NCI-H1436 treated with DMSO at 0.1 percent for 48 hours (cell line): ENCODE results near the gene SLC38A11.

Experiments
- DNase-seq: peaks from one replicate; lab custom pipeline; 2025; lab: John Stamatoyannopoulos, UW

The SLC38A11 gene

GRCh38 chr2:164969909-164970690 is 14.8 kb upstream of the SLC38A11 start:
- no peak for DNase-seq

GRCh38 chr2:164967781-164968228 is 12.5 kb upstream of the SLC38A11 start:
- DNase-seq, result no peak

- no peak for DNase-seq
These were observed 12.0 kb upstream of the SLC38A11 start for GRCh38 chr2:164967361-164967760.

GRCh38 chr2:164964700-164965099 is 9.4 kb upstream of the SLC38A11 start:
- DNase-seq, result no peak

GRCh38 chr2:164960159-164960558 is 4.8 kb upstream of the SLC38A11 start:
- DNase-seq, result no peak

GRCh38 chr2:164954186-164954585 is 1.1 kb downstream of the SLC38A11 start:
- DNase-seq, result no peak

GRCh38 chr2:164953279-164953678 is 2.0 kb downstream of the SLC38A11 start:
- no peak for DNase-seq

- DNase-seq, result no peak
These were observed 3.1 kb downstream of the SLC38A11 start for GRCh38 chr2:164952057-164952702.

- DNase-seq, result no peak
These were observed 6.8 kb downstream of the SLC38A11 start for GRCh38 chr2:164948540-164948939.

- DNase-seq, result no peak
These were observed 8.0 kb downstream of the SLC38A11 start for GRCh38 chr2:164947281-164947680.

GRCh38 chr2:164943289-164943688 is 12.0 kb downstream of the SLC38A11 start:
- no peak for DNase-seq

GRCh38 chr2:164937864-164938401 is 17.4 kb downstream of the SLC38A11 start:
- no peak for DNase-seq

GRCh38 chr2:164935118-164936101 is 19.9 kb downstream of the SLC38A11 start:
- peak; percentile 80 for DNase-seq

- no peak for DNase-seq
These were observed 20.8 kb downstream of the SLC38A11 start for GRCh38 chr2:164934401-164935117.

GRCh38 chr2:164933671-164934189 is 21.6 kb downstream of the SLC38A11 start:
- DNase-seq, result no peak

- DNase-seq, result no peak
These were observed 22.9 kb downstream of the SLC38A11 start for GRCh38 chr2:164932377-164932776.

- no peak for DNase-seq
These were observed 27.1 kb downstream of the SLC38A11 start for GRCh38 chr2:164928101-164928673.

- no peak for DNase-seq
These were observed 33.2 kb downstream of the SLC38A11 start for GRCh38 chr2:164922134-164922533.

- no peak for DNase-seq
These were observed 34.9 kb downstream of the SLC38A11 start for GRCh38 chr2:164920430-164920829.

GRCh38 chr2:164917296-164917903 is 37.9 kb downstream of the SLC38A11 start:
- DNase-seq, result peak; percentile 12
